HFF-Myc (cell line): ENCODE data around the gene MAP1A.

ENCODE experiments used
- DNase-seq: peaks from one replicate; pipeline ENCODE4 v3.0.0-alpha.2; 2011; ENCODE audit warnings: low read depth; ENCODE audit errors: extremely low read depth
- H3K4me3 ChIP-seq: replicated peaks from 2 replicates; pipeline ENCODE4 v1.5.1; 2011; ENCODE audit warnings: low read depth, mild to moderate bottlenecking, control low read depth, low read length
- TF ChIP-seq, protein P1 (sequence below): IDR thresholded peaks from 2 replicates; pipeline ENCODE4 v1.5.1; 2012; ENCODE audit warnings: mild to moderate bottlenecking, low read depth, low read length, control low read depth; ENCODE audit errors: missing control alignments

MAP1A gene

DNA sequence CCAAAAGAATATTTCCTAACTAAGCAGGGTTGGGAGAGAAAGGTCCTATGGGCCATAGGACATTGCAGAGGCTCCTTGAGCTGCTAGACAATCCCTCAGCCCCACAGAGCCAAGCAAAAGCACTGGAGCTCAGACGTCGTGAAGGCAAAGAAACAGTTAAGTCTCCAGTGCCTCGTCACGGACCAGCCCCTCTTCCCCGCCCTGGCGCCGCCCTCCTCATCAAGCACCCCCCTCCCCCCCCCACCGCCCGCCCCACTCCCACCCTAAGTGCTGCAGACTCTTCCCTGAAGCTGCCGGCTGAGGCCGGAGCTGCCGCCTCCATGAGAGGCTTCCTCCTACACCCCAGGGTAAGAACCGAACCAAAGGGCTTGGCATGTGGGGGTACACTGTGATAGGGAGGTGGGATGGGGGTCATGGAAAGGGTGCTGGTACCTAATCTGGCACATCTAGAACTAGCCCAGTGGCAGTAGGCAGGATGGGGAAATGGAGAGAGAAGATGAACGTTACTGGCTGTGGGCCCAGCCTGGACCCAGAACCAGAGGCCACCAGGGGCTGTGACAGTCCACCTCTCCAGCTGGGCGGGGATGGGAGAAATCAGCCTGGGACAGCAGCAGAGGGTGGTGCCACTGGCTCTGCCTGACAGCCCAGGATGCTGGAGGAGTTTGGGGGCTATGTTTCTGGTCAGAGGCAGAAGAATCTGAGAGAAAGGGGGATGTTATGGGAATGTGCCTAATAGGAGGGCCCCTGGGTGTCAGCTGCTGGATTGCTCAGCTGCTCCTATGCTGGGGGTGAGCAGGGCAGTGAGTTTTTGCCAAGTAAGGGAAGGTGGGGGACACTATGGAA is at the start of gene MAP1A:
TSS of gene MAP1A (plus strand) at position 255 of the 843 bp plus-strand sequence. CDS start 3,866 bp downstream, outside the sequence.
- TF ChIP-seq, protein P1, sequence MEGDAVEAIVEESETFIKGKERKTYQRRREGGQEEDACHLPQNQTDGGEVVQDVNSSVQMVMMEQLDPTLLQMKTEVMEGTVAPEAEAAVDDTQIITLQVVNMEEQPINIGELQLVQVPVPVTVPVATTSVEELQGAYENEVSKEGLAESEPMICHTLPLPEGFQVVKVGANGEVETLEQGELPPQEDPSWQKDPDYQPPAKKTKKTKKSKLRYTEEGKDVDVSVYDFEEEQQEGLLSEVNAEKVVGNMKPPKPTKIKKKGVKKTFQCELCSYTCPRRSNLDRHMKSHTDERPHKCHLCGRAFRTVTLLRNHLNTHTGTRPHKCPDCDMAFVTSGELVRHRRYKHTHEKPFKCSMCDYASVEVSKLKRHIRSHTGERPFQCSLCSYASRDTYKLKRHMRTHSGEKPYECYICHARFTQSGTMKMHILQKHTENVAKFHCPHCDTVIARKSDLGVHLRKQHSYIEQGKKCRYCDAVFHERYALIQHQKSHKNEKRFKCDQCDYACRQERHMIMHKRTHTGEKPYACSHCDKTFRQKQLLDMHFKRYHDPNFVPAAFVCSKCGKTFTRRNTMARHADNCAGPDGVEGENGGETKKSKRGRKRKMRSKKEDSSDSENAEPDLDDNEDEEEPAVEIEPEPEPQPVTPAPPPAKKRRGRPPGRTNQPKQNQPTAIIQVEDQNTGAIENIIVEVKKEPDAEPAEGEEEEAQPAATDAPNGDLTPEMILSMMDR: no peak
- peak within 1 kb of the TSS; percentile 46 for H3K4me3 ChIP-seq
- no peak for DNase-seq

GRCh38 chr15:43469867-43470266 is 47.5 kb upstream of the MAP1A start:
- TF ChIP-seq, protein P1: no peak
- no peak overlapping the region for H3K4me3 ChIP-seq
- DNase-seq: no peak

DNA sequence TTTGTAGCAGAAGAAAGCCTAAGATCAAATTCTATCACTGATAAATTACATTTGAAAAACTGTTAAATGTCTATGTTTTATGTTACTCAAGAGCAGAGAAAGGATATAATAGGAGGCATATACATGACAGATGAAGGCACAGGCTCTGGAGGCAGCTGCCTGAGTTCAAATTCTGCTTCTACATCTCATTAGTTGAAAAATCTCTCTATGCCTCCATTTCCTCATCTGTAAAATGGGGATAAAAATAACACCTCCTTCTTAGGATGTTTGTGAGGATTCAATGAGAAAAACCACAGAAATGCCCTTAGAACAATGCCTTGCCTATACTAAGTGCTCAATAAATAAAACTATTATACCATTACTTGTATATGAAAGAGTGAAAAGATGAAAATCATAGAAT is 45.4 kb upstream of the MAP1A start:
- TF ChIP-seq, protein P1: no peak
- no peak overlapping the region for H3K4me3 ChIP-seq
- DNase-seq: no peak

- DNase-seq: no peak
Measured at GRCh38 chr15:43473885-43474284, 43.5 kb upstream of the MAP1A start.

DNA sequence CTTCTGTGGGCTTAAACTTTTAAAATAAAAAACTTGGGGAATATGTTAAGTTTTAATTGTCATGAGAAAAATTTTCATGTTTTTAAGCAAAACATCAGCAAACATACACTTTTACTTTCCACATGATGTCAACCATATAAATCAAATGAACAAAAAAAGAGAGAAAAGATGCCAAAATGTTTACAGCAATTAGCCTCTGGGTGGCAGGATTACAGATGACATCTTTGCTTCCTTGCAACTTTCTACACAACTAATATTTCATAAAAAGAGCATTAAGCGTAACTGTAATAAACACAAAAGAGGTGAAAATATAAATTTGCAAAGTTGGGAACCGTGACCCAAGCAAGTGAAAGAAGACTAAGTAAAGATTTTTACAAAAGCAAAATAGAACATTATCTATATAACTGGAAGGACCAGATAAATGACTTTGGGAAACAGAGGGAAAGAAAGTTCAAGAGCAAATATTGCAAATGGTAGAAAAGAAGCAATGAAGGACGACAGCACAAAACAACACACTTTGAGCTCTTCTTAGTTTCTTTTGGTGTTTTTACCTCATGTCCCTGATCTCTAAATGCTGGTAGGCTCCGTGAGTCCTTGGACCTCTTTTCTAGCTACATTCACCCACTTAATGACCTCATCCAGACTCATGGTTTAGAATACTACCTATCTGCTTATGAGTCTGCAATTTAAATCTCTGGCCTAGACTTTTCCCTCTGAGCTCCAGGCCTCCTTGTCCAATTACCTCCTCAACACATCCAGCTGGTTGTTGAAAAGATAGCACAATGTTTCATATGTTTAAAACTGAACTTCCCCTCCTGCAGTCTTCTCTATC is 33.9 kb upstream of the MAP1A start:
- no peak overlapping the region for H3K4me3 ChIP-seq
- no peak for DNase-seq
- TF ChIP-seq, protein P1: peak; percentile 12

More at GRCh38 chr15:43473885-43474284, 43.5 kb upstream of the MAP1A start:
- TF ChIP-seq, protein P1: no peak
- no peak overlapping the region for H3K4me3 ChIP-seq

GRCh38 chr15:43484455-43484854 is 33.0 kb upstream of the MAP1A start:
- H3K4me3 ChIP-seq: no peak overlapping the region
- TF ChIP-seq, protein P1: no peak
- no peak for DNase-seq
